ENCODE results near the gene KNDC1.

KNDC1 gene

DNA sequence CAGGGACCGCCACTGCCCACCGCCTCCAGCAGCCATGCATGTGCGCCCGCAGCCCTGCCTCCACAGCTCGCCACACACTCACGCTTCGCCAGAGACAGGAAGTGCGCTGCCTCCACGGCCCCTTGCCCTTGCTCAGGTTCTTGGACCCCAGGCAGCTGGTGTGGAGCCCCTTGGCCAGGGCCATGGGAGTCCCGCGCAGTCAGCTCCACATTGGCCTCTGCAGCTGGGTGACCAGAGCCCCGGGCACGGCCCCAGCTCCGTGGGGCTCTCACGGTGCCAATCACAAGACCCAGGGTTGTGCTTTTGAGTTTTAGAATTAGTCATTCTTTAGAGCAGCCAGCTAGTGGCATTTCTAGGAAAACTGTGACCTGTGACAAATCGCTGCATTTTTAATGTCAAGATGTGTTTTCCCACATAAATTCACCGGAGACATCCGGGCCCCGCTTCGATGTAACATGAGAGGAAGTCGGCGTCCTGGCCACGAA is 65.7 kb downstream of the KNDC1 start:
- H3K9me3 ChIP-seq (ENCODE audit: insufficient read depth, low read length): no peaks in the 10 kb centered on the region
- no peak for DNase-seq (ENCODE audit: low read depth, low spot score)
- no peak overlapping the region for H3K9ac ChIP-seq (ENCODE audit: insufficient read length, low read depth)
- no peaks in the 10 kb centered on the region for H3K36me3 ChIP-seq (ENCODE audit: insufficient read depth, insufficient read length, low read length)
- H3K4me1 ChIP-seq (ENCODE audit: insufficient read depth, insufficient read length): peaks cover 5% of the 10 kb centered on the region
- no peak overlapping the region for H3K4me3 ChIP-seq (ENCODE audit: insufficient read length, low read depth)
- no peak for TF ChIP-seq ZNF274 (IDR thresholded peaks at IDR 0.05; ENCODE audit: low read depth, low read length)
- no peak for TF ChIP-seq SUZ12 (IDR thresholded peaks at IDR 0.05; ENCODE audit: extremely low read depth, insufficient read depth, insufficient read length)
- no peak for TF ChIP-seq YY1 (IDR thresholded peaks at IDR 0.05; ENCODE audit: insufficient read depth, insufficient read length)
- peaks cover 42% of the 10 kb centered on the region for H3K27me3 ChIP-seq (ENCODE audit: insufficient read depth, insufficient read length)

DNA sequence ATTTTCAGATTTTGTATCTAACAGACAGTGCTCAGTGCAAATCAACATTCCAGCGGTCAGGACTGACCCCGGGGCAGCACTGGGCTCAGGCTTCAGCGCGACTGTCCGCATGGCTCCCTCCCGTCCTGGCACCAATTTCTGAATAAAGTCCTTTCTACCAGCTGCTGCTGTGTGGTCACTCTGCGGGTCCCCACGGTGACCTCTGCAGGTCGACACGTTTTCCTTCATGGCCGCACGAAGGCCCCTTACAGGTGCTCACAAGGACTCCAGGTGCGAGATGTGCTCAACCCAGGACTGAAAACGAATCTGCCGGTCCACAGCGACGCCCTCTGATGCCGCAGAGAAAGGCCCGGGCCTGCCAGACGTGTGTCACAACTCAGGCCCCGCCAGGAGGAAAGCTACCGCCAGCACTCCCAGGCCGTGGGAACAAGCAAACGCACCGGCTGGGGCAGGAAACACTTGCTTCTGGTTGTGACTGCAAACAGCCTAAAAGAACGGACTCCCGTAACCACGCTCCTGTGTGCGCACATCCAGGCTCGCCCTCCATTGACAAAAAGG is 66.3 kb downstream of the KNDC1 start:
- Histone ChIP-seq H3K36me3 (ENCODE audit: insufficient read depth, insufficient read length, low read length) (no peaks in the 10 kb centered on the region), H3K9ac (ENCODE audit: insufficient read length, low read depth) (no peak overlapping the region), H3K4me1 (ENCODE audit: insufficient read depth, insufficient read length) (peaks cover 5% of the 10 kb centered on the region), H3K9me3 (ENCODE audit: insufficient read depth, low read length) (peaks cover 3% of the 10 kb centered on the region; the same call in 1 of the 2 replicates), H3K27me3 (ENCODE audit: insufficient read depth, insufficient read length) (peaks cover 42% of the 10 kb centered on the region), H3K4me3 (ENCODE audit: insufficient read length, low read depth) (no peak overlapping the region)
- TF ChIP-seq SUZ12 (IDR thresholded peaks at IDR 0.05; ENCODE audit: extremely low read depth, insufficient read depth, insufficient read length) (no peak), ZNF274 (IDR thresholded peaks at IDR 0.05; ENCODE audit: low read depth, low read length) (no peak), YY1 (IDR thresholded peaks at IDR 0.05; ENCODE audit: insufficient read depth, insufficient read length) (no peak)
- DNase-seq (ENCODE audit: low read depth, low spot score): no peak

DNA sequence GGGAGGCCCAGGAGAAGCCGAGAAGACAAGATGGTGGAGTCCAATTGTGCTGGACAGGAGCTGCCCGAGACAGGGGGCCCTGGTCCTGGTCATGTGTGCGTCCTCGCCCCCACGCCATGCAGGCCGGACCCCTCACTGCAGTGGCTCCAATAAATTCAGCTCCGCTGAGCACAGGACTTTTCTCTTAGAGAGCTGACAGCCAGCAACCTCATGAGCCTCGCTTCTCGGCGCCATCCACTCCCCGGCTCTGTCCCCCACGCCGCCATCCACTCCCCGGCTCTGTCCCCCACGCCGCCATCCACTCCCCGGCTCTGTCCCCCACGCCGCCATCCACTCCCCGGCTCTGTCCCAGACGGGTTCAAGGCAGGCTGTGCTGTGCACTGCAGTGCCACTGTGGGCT is 67.2 kb downstream of the KNDC1 start:
- peaks cover 46% of the 10 kb centered on the region for H3K27me3 ChIP-seq (ENCODE audit: insufficient read depth, insufficient read length)
- H3K4me3 ChIP-seq (ENCODE audit: insufficient read length, low read depth): no peak overlapping the region
- no peak for DNase-seq (ENCODE audit: low read depth, low spot score)
- no peaks in the 10 kb centered on the region for H3K36me3 ChIP-seq (ENCODE audit: insufficient read depth, insufficient read length, low read length)
- H3K9ac ChIP-seq (ENCODE audit: insufficient read length, low read depth): no peak overlapping the region
- peaks cover 7% of the 10 kb centered on the region; the same call in 1 of the 2 replicates for H3K9me3 ChIP-seq (ENCODE audit: insufficient read depth, low read length)
- peaks cover 7% of the 10 kb centered on the region for H3K4me1 ChIP-seq (ENCODE audit: insufficient read depth, insufficient read length)
- no peak for TF ChIP-seq SUZ12 (IDR thresholded peaks at IDR 0.05; ENCODE audit: extremely low read depth, insufficient read depth, insufficient read length)
- no peak for TF ChIP-seq YY1 (IDR thresholded peaks at IDR 0.05; ENCODE audit: insufficient read depth, insufficient read length)
- TF ChIP-seq ZNF274 (IDR thresholded peaks at IDR 0.05; ENCODE audit: low read depth, low read length): no peak

DNA sequence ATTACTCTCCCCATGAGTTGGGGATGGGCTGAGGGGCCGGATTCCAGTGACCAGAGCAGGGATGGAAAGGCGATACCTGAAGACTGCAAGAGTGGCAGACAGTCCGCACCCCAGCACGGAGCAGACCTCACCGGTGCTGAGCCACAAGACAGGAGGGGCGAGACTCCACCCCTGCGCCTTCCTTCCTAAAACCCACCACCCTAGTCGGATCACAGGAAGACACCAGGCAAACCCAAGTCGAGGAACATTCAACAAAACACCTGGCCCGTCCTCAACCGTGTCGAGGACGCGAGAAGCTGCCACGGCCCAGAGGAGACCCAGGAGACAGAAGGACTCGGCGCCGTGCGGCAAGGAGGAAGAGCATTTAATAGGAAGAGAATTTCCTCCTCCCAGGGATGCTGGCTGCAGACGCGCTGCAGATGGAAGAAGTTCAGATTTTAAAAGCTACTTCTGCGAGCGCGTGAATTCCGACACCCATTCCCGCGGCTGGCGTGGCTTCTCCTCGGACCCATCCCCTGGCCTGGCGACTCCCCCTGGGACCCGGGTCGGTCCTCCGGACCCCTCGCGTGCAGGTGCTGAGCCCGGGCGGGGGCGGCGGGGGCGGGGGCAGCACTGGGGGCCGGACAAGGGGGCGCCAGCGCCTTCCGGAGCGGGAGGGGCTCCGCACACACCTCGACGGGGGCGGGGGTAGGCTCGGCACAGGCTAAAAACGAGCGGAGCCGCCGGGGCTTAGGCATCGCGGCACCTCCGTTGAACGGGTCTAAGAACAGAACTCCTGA is 69.4 kb downstream of the KNDC1 start:
- H3K27me3 ChIP-seq (ENCODE audit: insufficient read depth, insufficient read length): peaks cover 64% of the 10 kb centered on the region
- no peak overlapping the region for H3K9ac ChIP-seq (ENCODE audit: insufficient read length, low read depth)
- peaks cover 12% of the 10 kb centered on the region for H3K4me1 ChIP-seq (ENCODE audit: insufficient read depth, insufficient read length)
- peaks cover 7% of the 10 kb centered on the region; the same call in 1 of the 2 replicates for H3K9me3 ChIP-seq (ENCODE audit: insufficient read depth, low read length)
- TF ChIP-seq YY1 (IDR thresholded peaks at IDR 0.05; ENCODE audit: insufficient read depth, insufficient read length): no peak
- no peak for TF ChIP-seq ZNF274 (IDR thresholded peaks at IDR 0.05; ENCODE audit: low read depth, low read length)
- no peak for TF ChIP-seq SUZ12 (IDR thresholded peaks at IDR 0.05; ENCODE audit: extremely low read depth, insufficient read depth, insufficient read length)
- no peak overlapping the region for H3K4me3 ChIP-seq (ENCODE audit: insufficient read length, low read depth)
- no peak for DNase-seq (ENCODE audit: low read depth, low spot score)
- no peaks in the 10 kb centered on the region for H3K36me3 ChIP-seq (ENCODE audit: insufficient read depth, insufficient read length, low read length)

DNA sequence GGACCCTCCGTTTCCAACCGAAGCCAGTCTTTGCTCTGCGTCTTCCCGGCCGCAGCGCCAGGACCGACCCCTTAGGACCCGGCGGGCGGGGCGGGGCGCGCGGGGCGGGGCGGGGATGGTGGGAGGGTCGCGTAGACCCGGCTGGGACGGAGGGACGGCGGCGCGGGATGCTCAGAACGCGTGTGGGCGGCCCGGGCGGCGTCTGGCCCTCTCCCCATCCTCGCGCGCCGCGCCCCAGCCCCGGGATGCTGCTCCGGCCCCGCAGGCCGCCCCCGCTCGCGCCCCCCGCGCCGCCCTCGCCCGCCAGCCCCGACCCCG is 70.0 kb downstream of the KNDC1 start, which contains the start of gene UTF1:
UTF1 (plus strand) TSS at position 174 of the 318 bp plus-strand sequence; CDS start at position 246, 72 bp downstream.
- TF ChIP-seq YY1 (IDR thresholded peaks at IDR 0.05; ENCODE audit: insufficient read depth, insufficient read length): no peak
- no peak for TF ChIP-seq SUZ12 (IDR thresholded peaks at IDR 0.05; ENCODE audit: extremely low read depth, insufficient read depth, insufficient read length)
- no peak for TF ChIP-seq ZNF274 (IDR thresholded peaks at IDR 0.05; ENCODE audit: low read depth, low read length)
- H3K4me1 ChIP-seq (ENCODE audit: insufficient read depth, insufficient read length): peaks cover 8% of the 10 kb centered on the region
- H3K9me3 ChIP-seq (ENCODE audit: insufficient read depth, low read length): peaks cover 7% of the 10 kb centered on the region; the same call in 1 of the 2 replicates
- DNase-seq (ENCODE audit: low read depth, low spot score): no peak
- peaks cover 67% of the 10 kb centered on the region for H3K27me3 ChIP-seq (ENCODE audit: insufficient read depth, insufficient read length)
- H3K36me3 ChIP-seq (ENCODE audit: insufficient read depth, insufficient read length, low read length): no peaks in the 10 kb centered on the region
- peak within 1 kb of the TSS; percentile 49 for H3K4me3 ChIP-seq (ENCODE audit: insufficient read length, low read depth)
- H3K9ac ChIP-seq (ENCODE audit: insufficient read length, low read depth): peak within 1 kb of the TSS; percentile 61

DNA sequence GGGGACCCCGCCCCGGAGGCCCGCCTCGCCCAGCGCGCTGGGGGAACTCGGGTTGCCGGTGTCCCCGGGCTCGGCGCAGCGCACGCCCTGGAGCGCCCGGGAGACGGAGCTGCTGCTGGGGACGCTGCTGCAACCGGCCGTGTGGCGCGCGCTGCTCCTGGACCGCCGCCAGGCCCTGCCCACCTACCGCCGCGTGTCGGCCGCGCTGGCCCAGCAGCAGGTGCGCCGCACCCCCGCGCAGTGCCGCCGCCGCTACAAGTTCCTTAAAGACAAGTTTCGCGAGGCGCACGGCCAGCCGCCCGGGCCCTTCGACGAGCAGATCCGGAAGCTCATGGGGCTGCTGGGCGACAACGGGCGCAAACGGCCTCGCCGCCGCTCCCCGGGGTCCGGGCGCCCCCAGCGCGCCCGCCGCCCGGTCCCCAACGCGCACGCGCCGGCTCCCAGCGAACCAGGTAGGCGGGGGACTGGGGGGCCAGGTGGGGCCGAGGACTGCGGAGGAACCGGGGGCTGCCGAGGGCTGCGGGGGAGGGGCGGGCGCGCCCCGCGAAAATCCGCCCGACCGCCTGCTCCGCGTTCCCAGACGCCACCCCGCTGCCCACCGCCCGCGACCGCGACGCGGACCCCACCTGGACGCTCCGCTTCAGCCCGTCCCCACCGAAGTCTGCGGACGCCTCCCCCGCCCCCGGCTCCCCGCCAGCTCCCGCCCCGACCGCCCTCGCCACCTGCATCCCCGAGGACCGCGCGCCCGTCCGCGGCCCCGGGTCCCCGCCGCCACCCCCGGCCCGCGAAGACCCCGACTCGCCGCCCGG is 70.6 kb downstream of the KNDC1 start:
- TF ChIP-seq SUZ12 (IDR thresholded peaks at IDR 0.05; ENCODE audit: extremely low read depth, insufficient read depth, insufficient read length) (peak; percentile 41), YY1 (IDR thresholded peaks at IDR 0.05; ENCODE audit: insufficient read depth, insufficient read length) (no peak), ZNF274 (IDR thresholded peaks at IDR 0.05; ENCODE audit: low read depth, low read length) (no peak)
- peaks cover 8% of the 10 kb centered on the region for H3K4me1 ChIP-seq (ENCODE audit: insufficient read depth, insufficient read length)
- peak overlapping the region; percentile 49 for H3K4me3 ChIP-seq (ENCODE audit: insufficient read length, low read depth)
- no peak for DNase-seq (ENCODE audit: low read depth, low spot score)
- H3K9me3 ChIP-seq (ENCODE audit: insufficient read depth, low read length): peaks cover 7% of the 10 kb centered on the region; the same call in 1 of the 2 replicates
- no peaks in the 10 kb centered on the region for H3K36me3 ChIP-seq (ENCODE audit: insufficient read depth, insufficient read length, low read length)
- peaks cover 73% of the 10 kb centered on the region for H3K27me3 ChIP-seq (ENCODE audit: insufficient read depth, insufficient read length)
- H3K9ac ChIP-seq (ENCODE audit: insufficient read length, low read depth): peak overlapping the region; percentile 61
